HG03354 (cell line): ENCODE data around the gene EHF.
"Not testable (repeated sequence)": the region's sequence is repeated elsewhere in the genome, so short reads cannot be mapped to it uniquely, and the experiment has no call there.

Experiments
- ATAC-seq: cut with Tn5 transposase; IDR thresholded peaks from one replicate; pipeline ENCODE4 v1.9.1; 2021; ENCODE audit warnings: mild to moderate bottlenecking; ENCODE audit not compliant: unreplicated experiment, poor library complexity, severe bottlenecking

Gene EHF

DNA sequence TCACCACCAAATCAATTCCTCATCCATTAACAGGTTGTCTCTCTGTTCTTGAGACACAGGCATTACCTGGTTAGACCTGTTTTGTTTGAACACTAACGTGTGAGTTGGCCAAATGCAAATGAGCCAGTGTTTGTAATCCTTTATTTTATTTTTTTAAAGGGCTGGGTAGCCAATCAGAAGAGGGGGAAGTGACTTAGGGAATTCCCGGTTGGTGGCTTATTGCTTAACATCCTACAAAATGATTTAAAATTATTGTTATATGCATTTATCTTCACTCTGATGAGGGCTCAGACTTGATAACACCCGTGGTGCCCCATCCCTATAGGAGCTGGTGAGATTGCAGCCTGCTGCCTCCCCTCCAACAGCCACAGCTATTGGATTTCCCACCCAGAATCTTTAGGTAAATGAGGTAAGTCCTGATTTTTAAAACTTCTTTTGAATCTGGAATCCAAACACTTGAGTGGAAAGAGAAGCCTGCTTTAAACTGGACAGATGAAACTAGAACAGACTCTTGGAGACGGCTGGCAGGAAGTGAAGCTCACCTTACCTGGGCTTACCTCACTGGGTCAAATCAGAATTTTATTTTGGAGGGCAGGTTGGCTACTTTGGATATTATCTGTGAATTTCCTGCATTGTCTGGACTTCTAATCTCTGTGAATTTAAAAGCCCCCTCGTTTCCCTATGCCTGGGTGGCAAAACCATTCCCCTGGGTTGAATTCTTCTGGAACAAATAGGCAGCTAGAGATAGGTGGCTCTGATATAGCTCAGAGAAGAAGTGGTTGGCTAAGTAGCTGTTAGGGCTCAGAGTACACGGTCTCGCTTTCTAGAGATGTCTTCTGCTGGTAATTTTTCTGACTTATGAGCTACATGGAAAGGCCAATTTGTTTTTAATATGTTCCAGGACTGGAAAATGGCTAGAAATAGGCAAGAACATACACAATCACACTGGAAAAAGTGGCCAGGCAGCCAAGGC lies at the start of gene EHF:
Gene EHF, plus strand, starts transcription at position 274 of the 973 bp plus-strand sequence. CDS start 21,538 bp downstream, outside the sequence.
- no peak for ATAC-seq

DNA sequence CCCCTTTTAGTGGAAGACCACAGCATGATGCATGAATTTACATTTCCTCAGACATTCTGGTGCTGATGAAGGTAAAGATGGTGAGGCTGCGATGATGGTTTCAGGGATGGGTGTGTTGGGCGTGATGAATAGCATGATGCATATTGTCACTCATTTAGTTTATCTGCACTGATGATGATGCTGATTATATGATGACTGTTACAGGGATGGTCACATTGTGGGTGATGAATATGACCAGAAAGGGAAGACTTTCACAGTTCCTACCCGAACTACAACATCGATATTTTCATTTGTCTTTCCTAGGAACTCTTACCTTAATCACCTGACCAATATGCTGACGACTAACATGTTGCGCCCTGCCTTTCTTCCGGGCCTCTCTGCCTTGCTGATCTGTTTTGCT lies 47.4 kb upstream of the EHF start:
- no peak for ATAC-seq

- ATAC-seq = no peak
These were observed 45.6 kb upstream of the EHF start for GRCh38 chr11:34575261-34575660.

DNA sequence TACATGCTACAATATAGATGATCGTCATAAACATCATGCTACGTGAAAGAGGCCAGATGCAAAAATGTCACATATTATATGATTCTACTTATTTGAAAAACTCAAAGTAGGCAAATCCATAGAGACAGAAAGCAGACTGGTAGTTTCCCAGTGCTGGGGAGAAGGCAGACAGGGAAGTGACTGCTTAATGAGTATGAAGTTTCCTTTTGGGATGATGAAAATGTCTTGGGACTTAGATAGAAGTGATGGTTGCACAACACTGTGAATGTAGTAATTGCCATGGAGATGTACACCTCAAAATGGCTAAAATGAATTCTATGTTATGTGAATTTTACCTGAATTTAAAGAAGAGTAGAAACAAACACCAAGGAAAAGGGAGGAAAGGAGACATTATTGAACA lies 45.2 kb upstream of the EHF start:
- no peak for ATAC-seq

GRCh38 chr11:34576331-34576730 lies 44.6 kb upstream of the EHF start:
- ATAC-seq = no peak

GRCh38 chr11:34583818-34584217 lies 37.1 kb upstream of the EHF start:
- ATAC-seq = no peak

- peak; percentile 63 for ATAC-seq
These were observed 35.6 kb upstream of the EHF start for GRCh38 chr11:34585304-34585734.

DNA sequence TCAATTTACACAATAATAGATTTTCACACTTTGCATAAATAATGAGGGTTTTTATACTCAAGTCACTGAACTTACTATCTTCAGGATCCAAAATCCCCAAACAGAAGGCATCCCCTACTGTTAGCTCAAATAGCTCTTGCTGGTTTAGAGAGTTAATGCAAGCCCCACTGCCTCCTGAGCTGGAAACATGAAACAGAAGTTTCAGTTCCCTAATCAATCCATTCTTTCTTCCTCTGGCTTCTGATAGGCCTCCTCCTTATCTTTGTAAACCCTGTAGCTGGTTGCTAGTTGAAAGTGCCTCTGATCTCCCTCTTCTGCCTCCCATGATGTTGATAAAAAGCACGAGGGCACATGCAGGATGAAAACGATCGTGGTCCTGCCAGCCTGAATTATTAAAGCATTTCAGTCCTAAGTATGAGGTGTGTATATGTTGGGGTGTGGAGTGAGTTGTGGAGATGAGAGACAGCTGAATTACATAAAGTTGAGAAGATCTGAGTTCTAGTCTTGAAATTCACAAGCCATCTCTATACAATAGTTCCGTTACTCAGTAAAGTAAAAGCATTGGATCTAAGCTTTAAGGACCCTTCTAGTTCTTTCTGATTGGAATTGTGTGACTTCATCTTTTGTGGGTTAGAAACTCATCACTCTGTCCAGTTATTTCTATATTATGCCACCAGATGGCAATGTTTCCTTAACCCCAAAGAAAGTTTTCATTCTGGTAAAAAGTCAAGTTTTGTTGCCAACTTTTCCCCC lies 35.0 kb upstream of the EHF start:
- peak; percentile 88 for ATAC-seq

DNA sequence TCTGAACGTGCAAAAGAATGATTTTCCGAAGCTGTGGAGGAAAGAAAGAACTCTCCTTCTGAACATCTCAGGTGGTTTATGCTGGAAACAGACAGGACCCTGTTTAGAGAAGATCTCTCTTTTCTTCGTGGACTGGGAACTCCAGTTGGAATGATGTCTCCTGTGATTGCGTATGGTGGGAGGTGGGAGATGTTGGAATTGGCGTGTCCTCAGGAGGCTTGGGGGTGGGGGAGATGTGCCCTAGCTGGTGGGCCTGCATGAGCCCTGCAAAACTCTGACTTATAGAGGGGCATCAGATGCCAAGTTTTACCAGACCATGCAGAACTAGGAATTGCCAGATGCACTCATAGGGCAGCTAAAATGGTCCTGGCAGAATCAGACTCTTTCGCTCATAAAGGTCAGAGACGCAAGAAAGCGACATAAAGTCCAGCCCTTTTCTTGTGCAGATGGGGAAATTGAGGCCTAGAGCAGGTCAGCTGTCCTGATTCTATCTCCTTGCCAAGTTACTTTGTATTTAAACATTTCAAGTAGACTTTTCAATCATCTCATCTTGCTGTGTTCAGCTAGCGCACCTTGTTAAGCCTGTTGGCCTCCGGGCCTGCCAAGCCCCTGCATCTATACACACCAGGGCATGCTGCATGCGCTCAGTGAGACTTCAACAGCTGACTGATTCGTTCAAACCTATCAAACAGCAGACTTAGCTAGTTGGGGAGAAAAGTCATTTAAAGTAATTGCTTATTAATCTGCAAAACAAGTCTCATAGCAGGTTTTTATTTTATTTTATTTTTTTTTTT lies 34.2 kb upstream of the EHF start:
- ATAC-seq = no peak

DNA sequence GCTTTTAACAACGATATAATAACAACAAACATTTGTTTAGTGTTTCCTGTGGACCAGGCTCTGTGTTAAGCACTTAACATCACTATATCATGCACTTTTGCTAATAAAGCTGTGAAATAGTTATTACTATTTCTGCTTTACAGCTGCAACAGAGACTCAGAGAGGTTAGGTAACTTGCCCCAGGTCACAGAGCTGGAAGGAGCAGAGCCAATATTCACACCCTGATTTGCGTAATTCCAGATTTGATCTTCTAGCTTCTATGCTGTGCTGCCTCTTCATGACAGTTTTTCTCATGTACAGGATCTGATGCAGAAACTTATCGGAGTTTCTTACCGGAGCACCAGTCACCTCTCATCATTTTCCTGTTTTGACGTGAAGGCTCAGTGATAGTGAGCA lies 33.6 kb upstream of the EHF start:
- no peak for ATAC-seq

DNA sequence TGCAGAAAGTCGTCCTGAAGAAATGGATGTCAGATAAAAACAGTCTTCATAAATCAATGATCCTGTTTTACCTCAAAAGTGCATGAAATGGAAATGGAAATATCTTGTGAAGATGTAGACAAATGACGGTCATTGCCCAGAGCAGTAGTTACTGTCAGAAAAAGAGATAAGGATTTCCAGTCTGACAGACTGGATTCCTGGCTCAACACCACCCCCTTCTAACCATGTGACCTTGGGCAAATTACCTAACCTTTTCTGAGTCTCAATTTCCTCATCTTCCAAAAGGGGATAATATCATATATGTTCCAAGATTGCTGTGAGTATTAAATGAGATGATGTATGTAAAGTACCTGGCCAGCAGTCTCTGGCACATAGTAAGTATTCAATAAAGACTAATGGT lies 32.9 kb upstream of the EHF start:
- ATAC-seq = no peak

DNA sequence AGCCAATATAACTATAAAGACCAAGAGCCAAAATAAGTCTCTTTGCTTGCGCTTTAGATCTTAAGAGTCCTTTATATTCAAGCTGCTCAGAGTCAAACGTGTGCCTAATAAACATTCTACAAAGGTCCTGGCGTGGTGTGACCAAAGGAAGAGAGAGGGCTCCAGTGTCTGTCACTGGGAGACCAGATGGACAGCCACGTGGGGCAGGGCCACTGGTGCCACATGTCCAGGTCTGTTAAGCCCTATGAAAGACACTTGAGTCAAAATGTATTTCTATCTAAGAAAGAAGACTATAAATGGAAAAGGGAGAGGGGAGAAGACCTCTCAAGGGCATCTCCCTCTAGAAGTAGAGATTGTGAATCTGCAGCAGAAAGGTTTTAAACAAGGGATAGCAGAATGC lies 32.2 kb upstream of the EHF start:
- ATAC-seq = no peak

DNA sequence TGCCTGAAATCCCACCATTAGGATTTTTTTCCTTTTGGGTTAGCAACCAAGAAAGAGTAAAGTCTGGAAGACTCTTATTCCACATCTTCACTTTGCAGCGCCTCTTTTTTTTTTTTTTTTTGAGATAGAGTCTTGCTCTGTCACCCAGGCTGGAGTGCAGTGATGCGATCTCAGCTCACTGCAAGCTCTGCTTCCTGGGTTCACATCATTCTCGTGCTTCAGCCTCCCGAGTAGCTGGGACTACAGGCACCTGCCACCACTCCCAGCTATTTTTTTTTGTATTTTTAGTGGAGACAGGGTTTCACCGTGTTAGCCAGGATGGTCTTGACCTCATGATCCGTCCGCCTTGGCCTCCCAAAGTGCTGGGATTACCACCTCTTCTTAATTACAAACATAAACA lies 31.7 kb upstream of the EHF start:
- ATAC-seq = not testable (repeated sequence)

DNA sequence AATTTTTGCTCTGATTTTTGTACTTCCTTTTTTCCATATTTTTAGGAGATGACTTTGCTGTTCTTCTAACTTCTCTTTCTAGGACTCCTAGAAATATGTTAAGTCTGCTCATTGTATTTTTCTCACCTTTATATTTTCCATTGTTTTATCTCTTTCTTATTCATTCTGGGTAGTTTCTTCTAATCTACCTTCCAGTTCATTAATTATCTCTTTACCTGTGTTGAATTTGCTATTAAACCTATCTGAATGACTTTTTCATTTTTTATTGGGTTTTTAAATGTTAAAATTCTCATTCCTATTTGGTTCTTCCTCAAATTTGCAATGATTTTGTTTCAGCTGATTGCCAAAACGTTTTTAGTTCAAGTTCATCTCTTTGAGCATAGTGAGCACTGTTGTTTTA lies 27.8 kb upstream of the EHF start:
- ATAC-seq = no peak

GRCh38 chr11:34594603-34595002 lies 26.3 kb upstream of the EHF start:
- no peak for ATAC-seq

GRCh38 chr11:34595391-34595790 lies 25.5 kb upstream of the EHF start:
- ATAC-seq = no peak

DNA sequence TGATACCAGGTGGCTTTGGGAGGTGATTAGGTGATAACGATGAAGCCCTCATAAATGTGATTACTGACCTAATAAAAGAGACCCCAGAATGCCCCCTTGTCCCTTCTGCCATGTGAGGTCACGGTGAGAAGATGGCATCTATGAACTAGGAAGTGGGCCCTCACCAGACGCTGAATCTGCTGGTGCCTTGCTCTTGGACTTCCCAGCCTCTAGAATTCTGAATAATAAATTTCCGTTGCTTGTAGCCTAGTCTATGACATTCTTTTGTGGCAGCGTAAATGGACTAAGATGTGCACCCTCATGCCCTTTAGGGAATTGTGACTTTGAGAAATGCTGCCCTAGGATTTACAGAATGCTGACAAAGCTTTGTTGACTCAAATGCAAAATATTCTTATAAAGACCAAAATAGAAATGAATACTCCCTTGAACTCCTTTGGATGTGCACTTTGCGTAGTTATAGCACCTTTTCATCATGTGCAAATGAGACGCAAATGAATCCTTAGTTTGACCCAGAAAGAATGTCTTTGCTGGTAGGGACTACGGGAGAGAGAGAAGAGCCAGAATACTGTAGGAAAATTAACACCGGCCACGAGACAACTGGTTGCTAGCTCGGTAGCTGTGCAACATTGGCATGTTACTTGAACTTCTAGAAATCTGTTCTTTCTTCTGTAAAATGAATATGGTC lies 24.8 kb upstream of the EHF start:
- ATAC-seq = no peak

DNA sequence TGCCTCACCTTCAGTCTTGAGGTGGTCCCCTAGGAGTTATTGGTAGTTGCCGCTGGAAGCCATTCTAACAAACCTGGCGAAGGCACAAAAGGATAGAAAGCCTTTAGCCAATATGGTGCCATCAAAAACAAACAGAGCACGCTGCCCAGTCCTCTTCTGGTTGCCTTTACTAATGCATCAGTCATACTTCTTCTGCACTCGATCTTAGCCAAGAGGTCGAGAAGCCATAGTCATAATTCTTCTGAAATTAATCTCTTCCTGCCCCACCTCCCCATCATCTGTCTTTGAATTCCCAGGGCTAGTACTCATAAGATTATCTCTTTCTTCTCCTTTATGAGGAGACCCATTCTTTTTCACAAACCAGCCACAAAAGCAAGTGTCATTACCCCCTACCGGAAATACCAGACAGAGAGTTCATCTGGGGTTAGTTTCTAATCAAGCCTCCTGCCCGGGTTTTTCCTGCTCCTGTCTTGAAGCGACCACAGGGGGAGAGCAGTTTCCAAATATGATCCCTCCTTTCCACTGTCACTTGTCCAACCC lies 21.4 kb upstream of the EHF start:
- ATAC-seq = no peak

GRCh38 chr11:34600339-34601084 lies 20.4 kb upstream of the EHF start:
- no peak for ATAC-seq
